H1 (cell line): ENCODE results near the gene RIF1. TPM values are rescaled to one million over a fixed set of nuclear protein-coding genes. Genes with fewer than 3 reads are reported as not detected.

Experiments
- ATF2 ChIP-seq: IDR thresholded peaks from 2 replicates; pipeline ENCODE4 v1.6.1; 2012; ENCODE audit warnings: low read length, inconsistent platforms
- CHD7 ChIP-seq: fragments of 300-600 bp; sonication (generic); IDR thresholded peaks from 2 replicates; pipeline ENCODE4 v1.7.1; 2012; ENCODE audit warnings: low read length, moderate library complexity, mild to moderate bottlenecking, inconsistent platforms; ENCODE audit not compliant: insufficient replicate concordance
- CREB1 ChIP-seq: IDR thresholded peaks from 2 replicates; pipeline ENCODE4 v1.6.1; 2012; ENCODE audit warnings: inconsistent platforms
- EP300 ChIP-seq, 2 experiments: IDR thresholded peaks; 1 replicate in 1 of 2; 2 replicates in 1 of 2; pipeline ENCODE4 v1.6.1; 2011 to 2012; ENCODE audit warnings: low read depth in 2 of 2, low read length in 2 of 2, mild to moderate bottlenecking in 2 of 2, borderline replicate concordance in 1 of 2, inconsistent platforms in 1 of 2, moderate library complexity in 1 of 2
- HDAC6 ChIP-seq: IDR thresholded peaks from one replicate; pipeline ENCODE4 v1.7.1; 2012; ENCODE audit warnings: low read depth, mild to moderate bottlenecking, inconsistent platforms, low read length, moderate library complexity
- KDM1A ChIP-seq: fragments of 200-600, 300-600 bp; sonication (generic); IDR thresholded peaks from 2 replicates; pipeline ENCODE4 v1.7.1; 2016; ENCODE audit warnings: mild to moderate bottlenecking, low read length, borderline replicate concordance
- POU5F1 ChIP-seq: IDR thresholded peaks from 2 replicates; pipeline ENCODE4 v1.6.1; 2011; ENCODE audit warnings: low read depth, mild to moderate bottlenecking, low read length, moderate library complexity
- polyA plus RNA-seq, 7 experiments: library from polyadenylated mRNA; depleted of rRNA in 3 of 7; stranded (reverse) in 5 of 7; unstranded in 2 of 7; fragments of >200 nt in 5 of 7; fragments of 200-250 nt in 2 of 7; gene quantifications; 1 replicate in 5 of 7; 2 replicates in 1 of 7; 4 replicates in 1 of 7; pipeline versions ENCODE4 v1.2.1 to v1.2.3, GENCODE V29; 2011 to 2013; ENCODE audit warnings: missing spikeins in 2 of 7, mixed read lengths in 2 of 7
- total RNA-seq: library from RNA; stranded (reverse); fragmentation: NEBNext Ultra II Directional; extraction: Animal tissue kit (Norgen Biotek cat#: 25700); gene quantifications from 2 replicates; pipeline ENCODE4 v1.2.1, GENCODE V29; 2021

RIF1 gene
- total and polyA plus RNA-seq, 2 of the 8 experiments (the other 6 are each of a cell fraction or from before 2014, with no cell fraction given), result 9.5 to 104 TPM

GRCh38 chr2:151478011-151478410 lies 68.3 kb downstream of the RIF1 start (continued):
- TF ChIP-seq ATF2 (no peak), HDAC6 (no peak), EP300 (IDR thresholded peaks at IDR 0.05; ENCODE audit: borderline replicate concordance in 1 of 2, low read depth in 2 of 2, low read length in 2 of 2) (no peak), KDM1A (no peak), POU5F1 (no peak), CHD7 (no peak), CREB1 (no peak)
